ENCODE results near the gene CIART.

- TF ChIP-seq EZH2 (IDR thresholded peaks at IDR 0.05) (no peak), POLR2AphosphoS5 (IDR thresholded peaks at IDR 0.05; ENCODE audit: borderline replicate concordance, low read depth, low read length) (no peak), FOXP2 (optimal IDR thresholded peaks at IDR 0.05; ENCODE audit: control extremely low read depth, extremely low read length, insufficient read depth) (no peak)
Observed at GRCh38 chr1:150249936-150250335, 32.4 kb upstream of the CIART start.
